HUDEP-2 (cell line): ENCODE measurements around the gene SART3.

Source experiments
- DNase-seq, 76 experiments: peaks; one replicate each; lab custom pipeline; 2025; ENCODE audit not compliant: unreplicated experiment in 76 of 76; lab: John Stamatoyannopoulos, UW

Gene SART3

DNA sequence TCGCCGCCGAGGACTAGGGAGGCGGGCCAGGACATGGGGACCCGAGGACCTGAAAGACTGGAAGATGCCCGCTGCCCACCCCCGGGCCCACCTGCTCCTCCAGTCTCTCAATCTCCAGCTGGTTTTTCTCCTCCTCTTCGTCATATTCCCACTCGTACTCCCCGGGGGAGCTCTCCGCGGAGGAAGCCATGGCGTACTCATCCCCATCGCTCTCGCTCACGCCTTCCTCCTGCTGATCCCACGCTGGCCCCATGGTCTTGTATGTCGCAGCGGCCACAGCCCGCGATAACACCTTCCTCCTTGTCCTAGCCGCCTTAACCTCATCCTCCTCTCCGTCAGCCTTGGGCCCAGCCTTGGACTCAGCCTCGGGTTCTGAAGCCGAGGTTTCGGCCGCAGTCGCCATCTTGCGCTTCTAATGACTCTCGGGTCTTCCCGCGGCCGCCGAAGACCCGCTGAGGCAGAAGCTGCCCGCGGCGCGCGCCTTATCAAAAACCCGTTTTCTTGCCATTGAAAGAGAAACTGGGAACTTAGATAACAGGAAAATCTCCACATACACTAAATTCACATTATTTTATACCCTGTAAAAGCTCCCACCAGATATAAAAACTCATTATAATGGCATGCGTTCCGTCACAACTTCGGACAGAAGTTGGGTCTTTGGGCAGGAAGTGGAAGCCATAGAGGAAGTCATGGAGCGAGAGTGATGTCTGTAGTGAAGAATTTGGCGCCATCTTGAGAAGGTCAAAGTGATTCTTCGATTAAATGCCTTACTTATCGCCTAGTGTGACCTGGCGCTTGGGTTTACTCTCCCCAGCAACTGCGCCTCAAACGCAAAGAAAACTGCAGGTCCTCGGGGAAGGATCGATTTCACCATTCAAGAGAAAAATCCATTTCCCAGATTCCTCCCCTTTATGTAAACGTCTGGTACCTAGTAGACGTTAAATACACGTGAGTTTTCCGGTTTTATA, at the start of gene SART3:
TSS of gene SART3 (minus strand) at position 422 of the 968 bp plus-strand sequence. CDS start at position 403, 19 bp downstream.
- peak in 74 of 76 experiments; percentile 20 to 90 (median 74) for DNase-seq

DNA sequence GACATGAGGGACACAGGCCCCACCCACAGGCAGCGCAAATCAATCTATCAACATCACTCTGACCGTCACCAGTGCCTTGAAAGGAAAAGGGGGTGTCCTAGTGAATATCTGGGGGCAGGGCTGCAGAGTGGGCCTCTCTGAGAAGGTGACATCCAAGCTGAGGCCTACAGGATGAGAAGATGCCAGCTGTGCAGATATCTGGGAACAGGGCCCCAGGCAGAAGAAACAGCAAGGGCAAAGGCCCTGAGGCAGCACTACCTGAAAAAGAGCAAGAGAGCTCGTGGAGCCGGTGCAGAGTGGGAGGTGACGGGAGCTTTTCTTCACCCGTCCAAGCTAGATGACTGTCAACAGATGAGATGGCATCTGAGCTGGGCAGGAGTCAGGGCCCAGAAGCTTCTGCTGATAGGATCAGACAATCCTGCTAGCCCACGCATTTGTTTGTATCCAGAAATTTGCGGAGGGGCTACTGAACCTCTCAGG, 49.4 kb upstream of the SART3 start:
- no peak for DNase-seq

DNA sequence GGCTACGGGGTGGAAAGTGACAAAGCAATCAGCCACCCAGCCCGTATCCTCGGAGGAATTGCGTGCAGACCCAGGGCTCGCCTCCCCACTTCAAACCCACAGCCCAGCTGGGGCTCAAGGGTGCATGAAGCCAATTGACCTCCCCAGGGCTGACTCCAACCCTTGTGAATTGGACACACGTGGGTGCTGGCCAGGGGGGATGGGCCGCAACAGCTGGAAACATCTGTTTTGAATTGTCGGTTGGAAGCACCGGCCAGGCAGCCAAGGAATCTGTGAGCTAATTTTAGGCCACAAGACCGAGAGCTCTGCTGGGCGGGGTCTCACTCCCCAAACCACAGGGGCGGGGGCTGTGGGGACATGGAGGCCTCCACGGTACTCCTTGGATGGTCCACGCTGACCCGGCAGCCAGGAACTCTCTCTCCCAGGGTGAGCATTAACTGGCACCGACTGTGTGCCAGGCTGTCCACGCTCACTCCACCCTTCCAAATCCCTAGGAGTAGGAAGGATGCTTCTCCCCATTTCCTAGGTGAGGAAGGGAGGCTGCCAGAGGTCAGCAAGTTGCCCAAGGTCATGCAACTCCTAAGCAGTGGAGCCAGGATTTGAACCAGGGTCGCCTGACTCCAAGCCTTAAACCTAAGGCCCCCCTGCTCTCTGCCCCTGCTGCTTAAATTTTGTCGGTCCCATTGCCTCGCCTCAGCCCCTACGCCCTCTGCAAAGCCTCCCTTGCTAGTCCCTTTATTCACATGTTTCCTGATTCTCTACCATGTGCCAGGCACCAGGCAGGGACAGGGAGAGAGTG, 48.8 kb upstream of the SART3 start:
- DNase-seq, result no peak

- no peak for DNase-seq
These were observed 47.6 kb upstream of the SART3 start for GRCh38 chr12:108608616-108609015.

GRCh38 chr12:108607981-108608600, 47.1 kb upstream of the SART3 start:
- no peak for DNase-seq

- DNase-seq, result no peak
These were observed 45.5 kb upstream of the SART3 start for GRCh38 chr12:108606492-108606891.

DNA sequence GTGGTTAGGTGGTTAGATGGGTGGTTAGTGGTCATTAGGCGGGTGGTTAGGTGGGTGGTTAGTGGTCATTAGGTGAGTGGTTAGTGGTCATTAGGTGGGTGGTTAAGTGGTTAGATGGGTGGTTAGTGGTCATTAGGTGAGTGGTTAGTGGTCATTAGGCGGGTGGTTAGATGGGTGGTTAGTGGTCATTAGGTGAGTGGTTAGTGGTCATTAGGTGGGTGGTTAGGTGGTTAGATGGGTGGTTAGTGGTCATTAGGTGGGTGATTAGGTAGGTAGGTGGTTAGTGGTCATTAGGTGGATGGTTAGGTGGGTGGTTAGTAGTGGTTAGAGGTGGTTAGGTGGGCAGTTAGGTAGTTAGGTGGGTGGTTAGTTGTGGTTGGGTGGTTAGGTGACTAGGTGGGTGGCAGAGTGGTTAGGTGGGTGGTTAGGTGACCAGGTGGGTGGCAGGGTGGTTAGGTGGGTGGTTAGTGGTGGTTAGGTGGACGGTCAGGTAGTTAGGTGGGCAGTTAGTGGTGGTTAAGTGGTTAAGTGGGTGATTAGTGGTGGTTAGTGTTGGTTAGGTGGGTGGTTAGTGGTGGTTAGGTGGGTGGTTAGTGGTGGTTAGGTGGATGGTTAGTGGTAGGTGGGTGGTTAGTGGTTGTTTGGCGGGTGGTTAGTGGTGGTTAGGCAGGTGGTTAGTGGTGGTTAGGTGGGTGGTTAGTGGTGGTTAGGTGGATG, 44.9 kb upstream of the SART3 start:
- DNase-seq, result no peak

- no peak for DNase-seq
These were observed 44.2 kb upstream of the SART3 start for GRCh38 chr12:108605000-108605689.

DNA sequence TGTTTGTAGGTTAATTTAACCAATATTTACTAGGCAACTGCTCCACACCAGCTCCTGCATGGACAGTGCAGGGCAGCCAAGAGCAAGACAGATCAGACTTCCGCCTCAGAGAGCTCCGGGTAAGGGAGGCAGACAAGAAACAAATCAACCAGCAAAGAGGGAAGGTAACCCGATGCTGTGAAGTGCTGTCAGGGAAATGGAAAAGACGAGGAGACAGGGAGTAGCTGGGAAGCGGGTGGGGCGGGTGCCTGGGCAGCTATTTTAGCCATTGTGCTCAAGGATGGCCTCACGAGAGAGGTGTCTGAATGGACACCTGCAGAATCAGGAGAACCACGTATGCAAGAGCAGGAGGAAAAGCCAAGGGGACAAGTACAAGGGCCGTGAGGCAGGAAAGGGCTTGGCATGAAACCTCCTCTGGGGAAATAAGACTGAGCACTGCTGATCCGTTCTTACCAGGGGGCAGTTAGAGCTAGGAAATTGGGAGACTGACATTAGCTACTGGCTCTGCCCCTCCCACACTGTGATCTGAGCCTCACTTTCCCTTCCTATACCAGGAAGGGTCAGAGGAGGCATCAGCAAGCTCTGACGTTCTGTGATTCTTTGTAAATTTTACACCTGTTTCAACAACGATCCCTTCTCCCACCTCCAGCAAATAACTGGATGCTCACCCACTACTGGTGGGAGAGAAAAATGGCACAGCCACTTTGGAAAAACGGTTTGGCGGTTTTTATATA, 43.4 kb upstream of the SART3 start:
- DNase-seq, result no peak

- DNase-seq, result no peak
These were observed 42.8 kb upstream of the SART3 start for GRCh38 chr12:108603743-108604142.

DNA sequence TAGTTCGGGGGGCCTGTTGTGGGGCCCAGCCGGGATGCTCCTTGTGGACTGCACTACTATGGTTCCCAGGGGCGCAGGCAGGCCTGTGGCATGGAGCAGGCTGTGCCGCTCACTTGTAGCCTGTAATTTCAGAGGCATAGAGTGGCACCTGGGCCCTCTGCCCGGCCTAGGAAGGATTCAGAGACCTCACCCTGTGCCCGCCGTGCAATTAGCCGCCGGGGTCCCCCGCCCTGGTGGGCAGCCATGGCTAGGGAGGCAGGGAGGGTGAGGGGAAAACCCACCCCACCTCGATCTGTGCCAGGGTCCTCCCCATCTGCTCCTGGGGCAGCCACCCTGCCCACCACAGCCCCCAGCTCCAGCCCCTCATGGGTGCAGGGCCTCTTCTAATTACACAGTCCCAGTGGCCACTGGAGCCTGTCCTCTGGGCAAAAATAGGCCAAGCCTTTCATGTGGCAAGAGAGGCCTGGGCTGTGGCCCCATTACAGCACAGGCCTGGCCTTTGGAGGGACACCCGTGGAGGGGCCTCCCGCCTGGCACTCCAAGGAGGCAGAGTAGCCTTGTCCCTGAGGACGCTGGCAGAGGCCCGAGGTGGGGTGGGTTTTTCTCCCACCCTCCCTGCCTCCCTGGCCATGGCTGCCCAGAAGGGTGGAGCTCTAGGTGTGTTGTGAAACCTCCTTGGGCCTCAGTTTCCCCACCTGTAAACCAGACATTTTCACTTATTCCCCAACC, 42.2 kb upstream of the SART3 start:
- DNase-seq, result no peak

GRCh38 chr12:108602209-108602705, 41.3 kb upstream of the SART3 start:
- no peak for DNase-seq

DNA sequence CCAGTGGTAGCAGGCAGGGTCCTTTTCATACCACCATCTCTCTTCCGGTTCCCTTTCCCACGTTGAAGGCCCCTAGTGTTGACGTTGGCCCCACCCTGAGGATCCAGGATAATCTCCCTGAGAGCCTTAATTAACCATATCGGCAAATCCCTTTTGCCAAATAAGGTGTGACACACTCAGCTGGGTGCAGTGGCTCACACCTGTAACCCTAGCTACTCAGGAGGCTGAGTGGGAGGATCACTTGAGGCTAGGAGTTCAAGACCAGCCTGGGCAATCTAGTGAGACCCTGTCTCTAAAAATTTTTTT, 39.7 kb upstream of the SART3 start:
- no peak for DNase-seq

DNA sequence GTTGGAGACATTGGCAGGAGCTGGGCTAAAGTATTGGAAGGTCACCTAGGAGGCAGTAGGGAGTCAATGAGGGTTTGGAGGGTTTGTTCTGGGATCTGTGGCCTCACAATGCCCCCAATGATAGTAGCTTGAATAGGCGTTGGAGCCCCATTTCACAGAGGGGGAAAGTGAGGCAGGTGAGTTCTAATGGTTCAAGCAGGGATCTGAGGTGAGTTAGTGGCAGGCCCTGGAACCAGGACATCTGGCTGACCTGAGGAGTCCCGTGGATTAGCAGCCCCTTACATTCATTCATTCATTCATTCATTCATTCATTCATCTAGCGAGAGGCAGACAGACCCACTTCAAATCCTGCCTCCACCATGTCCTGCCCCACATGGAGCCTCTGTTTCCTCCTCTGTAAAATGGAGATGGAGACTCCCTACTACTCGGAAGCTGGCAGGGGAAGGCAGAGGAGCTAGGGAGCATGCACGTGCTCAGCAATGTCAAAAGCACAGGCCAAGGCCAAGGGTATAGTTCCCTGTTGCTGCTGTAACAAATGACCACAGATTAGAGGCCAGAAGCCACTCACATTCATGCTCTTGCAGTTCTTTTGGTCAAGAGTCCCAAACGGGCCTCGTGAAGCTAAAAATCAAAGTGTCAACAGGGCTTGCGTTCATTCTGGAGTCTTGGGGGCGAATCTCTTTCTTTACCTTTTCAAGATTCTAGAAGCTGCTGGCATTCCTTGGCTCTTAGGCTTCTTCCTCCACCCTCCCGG, 39.2 kb upstream of the SART3 start:
- no peak for DNase-seq

- no peak for DNase-seq
These were observed 38.6 kb upstream of the SART3 start for GRCh38 chr12:108599541-108599940.

- no peak for DNase-seq
These were observed 37.7 kb upstream of the SART3 start for GRCh38 chr12:108598553-108599250.
